Measurements from ENCODE around the gene ADCY9. TPM values are rescaled to one million over a fixed set of nuclear protein-coding genes. Genes with fewer than 3 reads are reported as not detected.

ADCY9 gene
- total and polyA plus RNA-seq, 12 donors, result 2.3 to 37.6 (median 17.8) TPM

DNA sequence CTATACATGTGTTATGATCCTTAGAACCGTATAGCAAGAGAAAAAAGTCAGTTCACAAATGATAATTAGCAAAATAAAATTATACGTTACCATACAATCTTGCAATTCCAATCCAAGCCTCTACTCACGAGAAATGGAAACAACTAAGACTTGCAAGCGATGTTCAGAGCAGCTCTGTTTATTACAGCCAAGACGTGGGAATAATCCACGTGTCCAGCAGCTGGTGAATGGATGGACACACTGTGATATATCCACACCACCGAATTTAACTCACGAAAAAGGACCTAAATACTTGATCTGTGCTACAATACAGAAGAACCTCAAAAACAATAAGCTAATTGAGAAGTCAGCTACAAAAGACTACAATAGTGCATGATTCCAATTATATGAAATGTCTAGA, 88.1 kb downstream of the ADCY9 start:
- Histone ChIP-seq H3K36me3 (replicated peaks in 1 of 2) (no peaks in the 10 kb centered on the region), H3K27me3 (no peaks in the 10 kb centered on the region), H3K27ac (no peak overlapping the region), H3K4me3 (no peak overlapping the region), H3K9me3 (replicated peaks in 1 of 3) (no peaks in the 10 kb centered on the region), H3K4me1 (replicated peaks in 1 of 2) (no peaks in the 10 kb centered on the region)
- DNase-seq, result no peak
- 91 to 97% (median 95%) methylated on average over 8 of the region's 8 CpGs for whole genome bisulfite sequencing, 4 donors
- intact Hi-C loops (cut with DNase I), result no loop called here
- no peak for TF ChIP-seq POLR2A (IDR thresholded peaks at IDR 0.05)
- TF ChIP-seq, protein P1, sequence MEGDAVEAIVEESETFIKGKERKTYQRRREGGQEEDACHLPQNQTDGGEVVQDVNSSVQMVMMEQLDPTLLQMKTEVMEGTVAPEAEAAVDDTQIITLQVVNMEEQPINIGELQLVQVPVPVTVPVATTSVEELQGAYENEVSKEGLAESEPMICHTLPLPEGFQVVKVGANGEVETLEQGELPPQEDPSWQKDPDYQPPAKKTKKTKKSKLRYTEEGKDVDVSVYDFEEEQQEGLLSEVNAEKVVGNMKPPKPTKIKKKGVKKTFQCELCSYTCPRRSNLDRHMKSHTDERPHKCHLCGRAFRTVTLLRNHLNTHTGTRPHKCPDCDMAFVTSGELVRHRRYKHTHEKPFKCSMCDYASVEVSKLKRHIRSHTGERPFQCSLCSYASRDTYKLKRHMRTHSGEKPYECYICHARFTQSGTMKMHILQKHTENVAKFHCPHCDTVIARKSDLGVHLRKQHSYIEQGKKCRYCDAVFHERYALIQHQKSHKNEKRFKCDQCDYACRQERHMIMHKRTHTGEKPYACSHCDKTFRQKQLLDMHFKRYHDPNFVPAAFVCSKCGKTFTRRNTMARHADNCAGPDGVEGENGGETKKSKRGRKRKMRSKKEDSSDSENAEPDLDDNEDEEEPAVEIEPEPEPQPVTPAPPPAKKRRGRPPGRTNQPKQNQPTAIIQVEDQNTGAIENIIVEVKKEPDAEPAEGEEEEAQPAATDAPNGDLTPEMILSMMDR (IDR thresholded peaks at IDR 0.05), result no peak

DNA sequence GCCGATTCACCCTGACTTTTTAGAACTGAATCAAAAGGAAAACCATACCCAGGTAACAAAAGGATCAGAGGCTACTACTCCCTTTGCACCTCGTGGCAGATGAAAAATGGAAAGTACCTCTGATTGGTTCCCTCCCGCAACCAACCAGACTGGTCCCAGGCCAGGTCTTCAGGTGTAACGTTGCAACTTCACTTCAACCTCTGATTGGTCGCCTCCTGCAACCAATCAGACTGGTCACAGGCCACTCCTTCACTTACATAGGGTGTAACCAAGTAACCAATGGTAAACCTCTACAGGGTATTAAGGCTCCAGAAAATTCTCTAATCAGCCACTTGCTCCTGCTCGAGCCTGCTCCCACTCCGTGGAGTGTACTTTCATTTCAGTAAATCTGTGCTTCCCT, 89.4 kb downstream of the ADCY9 start:
- no peaks in the 10 kb centered on the region for H3K36me3 ChIP-seq (replicated peaks in 1 of 2)
- H3K4me1 ChIP-seq (replicated peaks in 1 of 2), result no peaks in the 10 kb centered on the region
- no peaks in the 10 kb centered on the region for H3K27me3 ChIP-seq
- no peak overlapping the region for H3K4me3 ChIP-seq
- no peak for TF ChIP-seq POLR2A (IDR thresholded peaks at IDR 0.05)
- TF ChIP-seq, protein P1 (IDR thresholded peaks at IDR 0.05), result no peak
- 92 to 98% (median 96%) methylated on average over 7 of the region's 7 CpGs for WGBS, 4 donors
- no peaks in the 10 kb centered on the region for H3K9me3 ChIP-seq (replicated peaks in 1 of 3)
- no peak overlapping the region for H3K27ac ChIP-seq
- DNase-seq, result no peak
- intact Hi-C loops (cut with DNase I), result no loop called here

DNA sequence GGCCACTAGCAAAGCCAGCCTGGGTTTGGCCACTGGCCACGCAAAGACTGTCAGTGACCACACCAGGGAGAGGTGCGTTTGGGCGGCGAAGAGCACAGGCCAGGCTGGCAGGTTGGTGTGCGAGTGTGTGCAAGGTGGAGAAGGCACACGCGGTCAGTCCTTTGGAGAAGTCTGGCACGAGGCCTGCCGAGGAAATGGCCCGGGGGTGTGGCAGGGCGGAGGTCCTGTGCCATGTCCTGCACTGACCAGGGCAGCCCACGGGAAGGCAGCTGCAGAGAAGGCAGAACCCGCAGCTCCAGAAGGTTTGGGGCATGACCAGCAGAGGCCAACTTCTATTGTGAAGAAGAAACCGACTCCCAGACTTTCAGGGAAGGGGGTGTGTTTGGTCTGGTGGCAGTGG, 90.8 kb downstream of the ADCY9 start:
- TF ChIP-seq, protein P1 (IDR thresholded peaks at IDR 0.05), result no peak
- no peak for TF ChIP-seq POLR2A (IDR thresholded peaks at IDR 0.05)
- H3K4me1 ChIP-seq (replicated peaks in 1 of 2), result no peaks in the 10 kb centered on the region
- WGBS, 4 donors, result 82 to 92% (median 88%) methylated on average over 13 to 14 of the region's 14 CpGs

DNA sequence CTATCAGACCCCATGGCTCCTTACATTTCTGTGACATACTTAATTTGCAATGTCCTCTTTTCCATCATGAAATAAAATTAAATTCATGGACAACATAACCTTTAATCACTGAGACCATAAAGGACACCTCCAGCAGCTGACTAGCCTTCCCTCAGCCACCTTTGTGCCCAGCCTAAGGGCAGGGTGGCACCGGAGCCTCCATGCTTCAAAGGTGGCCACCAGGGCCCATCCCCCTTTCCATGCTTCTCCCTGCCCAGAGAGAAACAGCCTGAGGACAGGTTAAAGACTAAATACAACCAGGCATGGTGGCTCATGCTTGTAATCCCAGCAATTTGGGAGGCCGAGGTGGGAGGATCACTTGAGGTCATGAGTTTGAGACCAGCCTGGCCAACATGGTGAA, 94.3 kb downstream of the ADCY9 start:
- no peaks in the 10 kb centered on the region for H3K27me3 ChIP-seq
- H3K27ac ChIP-seq, result no peak overlapping the region
- TF ChIP-seq POLR2A (IDR thresholded peaks at IDR 0.05), result no peak
- TF ChIP-seq, protein P1 (IDR thresholded peaks at IDR 0.05), result no peak
- H3K4me1 ChIP-seq (replicated peaks in 1 of 2), result peaks cover 0 to 3% of the 10 kb centered on the region in 2 donors
- H3K4me3 ChIP-seq, result no peak overlapping the region
- no peaks in the 10 kb centered on the region for H3K9me3 ChIP-seq (replicated peaks in 1 of 3)
- H3K36me3 ChIP-seq (replicated peaks in 1 of 2), result no peaks in the 10 kb centered on the region
- intact Hi-C loops (cut with DNase I), result no loop called here
- 81 to 100% (median 98%) methylated on average over 2 of the region's 2 CpGs for WGBS, 4 donors
- no peak for DNase-seq

More for the DNA sequence above, 90.8 kb downstream of the ADCY9 start:
- Histone ChIP-seq H3K9me3 (replicated peaks in 1 of 3) (no peaks in the 10 kb centered on the region), H3K27ac (no peak overlapping the region), H3K27me3 (no peaks in the 10 kb centered on the region), H3K36me3 (replicated peaks in 1 of 2) (no peaks in the 10 kb centered on the region), H3K4me3 (no peak overlapping the region)
- intact Hi-C loops (cut with DNase I), result no loop called here
- DNase-seq, result no peak
